A673 (cell line): ENCODE data around the gene LRCH1.

Experiments
- EZH2 ChIP-seq: fragments of 200-600 bp; sonication (generic); IDR thresholded peaks from 2 replicates; pipeline ENCODE4 v1.6.1; 2017; ENCODE audit warnings: borderline replicate concordance, low read depth, mild to moderate bottlenecking, mixed read lengths, antibody characterized with exemption, low read length; ENCODE audit not compliant: poor library complexity, severe bottlenecking
- TF ChIP-seq, protein P1 (sequence below): fragments of 300-800, 200-600 bp; sonication (generic); conservative IDR thresholded peaks from 2 replicates; pipeline ENCODE4 v1.5.1; 2017; ENCODE audit warnings: low read depth, mild to moderate bottlenecking, antibody characterized with exemption, low read length, moderate library complexity, mixed read lengths

DNA sequence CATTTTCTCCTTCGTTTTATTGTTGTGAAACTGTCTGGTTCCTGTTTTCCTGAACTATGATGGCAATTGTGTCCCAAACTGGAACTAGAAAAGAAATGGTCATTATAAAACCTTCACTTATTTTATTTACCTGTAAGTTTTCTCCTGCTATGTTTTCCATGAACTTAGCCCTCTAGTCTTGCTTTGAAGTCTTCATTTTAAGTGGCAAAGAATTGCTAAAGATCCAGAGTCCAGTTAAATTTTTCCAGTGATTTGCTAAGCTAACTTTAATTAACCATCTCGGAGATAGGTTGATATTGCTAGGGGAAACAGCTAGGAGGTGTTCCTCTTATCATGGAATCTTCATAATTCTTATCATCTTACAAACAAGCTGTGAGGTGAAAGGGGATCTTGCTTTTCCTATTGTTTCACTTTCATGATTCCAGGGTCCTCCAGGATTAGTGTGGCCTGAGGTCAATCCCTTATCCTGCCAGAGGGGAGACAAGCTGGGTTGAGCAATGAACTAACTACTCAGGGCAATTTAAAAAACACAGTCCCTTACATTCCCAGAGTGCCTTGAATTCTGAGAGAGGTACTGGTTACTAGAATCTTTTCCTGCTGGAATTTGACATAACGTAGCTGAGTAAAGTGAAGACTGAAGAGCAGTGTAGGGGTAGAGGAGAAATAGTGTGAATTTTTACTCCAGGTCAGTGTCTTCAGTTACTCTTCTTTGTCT is 131.5 kb downstream of the LRCH1 start:
- TF ChIP-seq, protein P1, sequence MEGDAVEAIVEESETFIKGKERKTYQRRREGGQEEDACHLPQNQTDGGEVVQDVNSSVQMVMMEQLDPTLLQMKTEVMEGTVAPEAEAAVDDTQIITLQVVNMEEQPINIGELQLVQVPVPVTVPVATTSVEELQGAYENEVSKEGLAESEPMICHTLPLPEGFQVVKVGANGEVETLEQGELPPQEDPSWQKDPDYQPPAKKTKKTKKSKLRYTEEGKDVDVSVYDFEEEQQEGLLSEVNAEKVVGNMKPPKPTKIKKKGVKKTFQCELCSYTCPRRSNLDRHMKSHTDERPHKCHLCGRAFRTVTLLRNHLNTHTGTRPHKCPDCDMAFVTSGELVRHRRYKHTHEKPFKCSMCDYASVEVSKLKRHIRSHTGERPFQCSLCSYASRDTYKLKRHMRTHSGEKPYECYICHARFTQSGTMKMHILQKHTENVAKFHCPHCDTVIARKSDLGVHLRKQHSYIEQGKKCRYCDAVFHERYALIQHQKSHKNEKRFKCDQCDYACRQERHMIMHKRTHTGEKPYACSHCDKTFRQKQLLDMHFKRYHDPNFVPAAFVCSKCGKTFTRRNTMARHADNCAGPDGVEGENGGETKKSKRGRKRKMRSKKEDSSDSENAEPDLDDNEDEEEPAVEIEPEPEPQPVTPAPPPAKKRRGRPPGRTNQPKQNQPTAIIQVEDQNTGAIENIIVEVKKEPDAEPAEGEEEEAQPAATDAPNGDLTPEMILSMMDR: no peak
- no peak for TF ChIP-seq EZH2
